Nephron progenitor cell (in vitro differentiated cells): ENCODE data around the gene HAND2.
A peak's percentile ranks its signal among the peaks of the same experiment; 100 is the strongest.

Experiments used
- DNase-seq: peaks from one replicate; pipeline ENCODE4 v3.0.0; 2021
- H3K27ac Mint-ChIP-seq: 2 replicates; pipeline ENCODE4 v1.8.0; 2021; ENCODE audit warnings: mild to moderate bottlenecking, moderate library complexity, mixed read lengths
- H3K27me3 Mint-ChIP-seq: 2 replicates; pipeline ENCODE4 v1.8.0; 2021; ENCODE audit warnings: mild to moderate bottlenecking, low read depth, mixed read lengths; ENCODE audit not compliant: poor library complexity
- H3K36me3 Mint-ChIP-seq: 2 replicates; pipeline ENCODE4 v1.8.0; 2021; ENCODE audit warnings: low read depth, mixed read lengths
- H3K4me1 Mint-ChIP-seq: 2 replicates; pipeline ENCODE4 v1.8.0; 2021; ENCODE audit warnings: mixed read lengths
- H3K4me3 Mint-ChIP-seq: 2 replicates; pipeline ENCODE4 v1.8.0; 2021; ENCODE audit warnings: mild to moderate bottlenecking, moderate library complexity, mixed read lengths
- H3K9me3 Mint-ChIP-seq: 2 replicates; pipeline ENCODE4 v1.8.0; 2021; ENCODE audit warnings: mild to moderate bottlenecking, moderate library complexity, mixed read lengths
- CTCF ChIP-seq: fragments of 200-600 bp; sonication (generic); IDR thresholded peaks from 2 replicates; pipeline ENCODE4 v1.5.0; 2021; ENCODE audit warnings: antibody characterized with exemption

Gene HAND2

GRCh38 chr4:173528378-173529321 lies 1.4 kb downstream of the HAND2 start:
- H3K27ac Mint-ChIP-seq: no peak overlapping the region
- DNase-seq: peak; percentile 31
- peaks cover 3% of the 10 kb centered on the region for H3K9me3 Mint-ChIP-seq
- peaks cover 98% of the 10 kb centered on the region for H3K27me3 Mint-ChIP-seq
- peaks cover 43% of the 10 kb centered on the region for H3K4me1 Mint-ChIP-seq
- no peak for TF ChIP-seq CTCF
- no peaks in the 10 kb centered on the region for H3K36me3 Mint-ChIP-seq
- H3K4me3 Mint-ChIP-seq: peak overlapping the region; percentile 59

- peaks cover 3% of the 10 kb centered on the region for H3K9me3 Mint-ChIP-seq
- no peak overlapping the region for H3K4me3 Mint-ChIP-seq
- DNase-seq: peak; percentile 35
- no peak for TF ChIP-seq CTCF
- H3K4me1 Mint-ChIP-seq: peaks cover 55% of the 10 kb centered on the region
- H3K36me3 Mint-ChIP-seq: no peaks in the 10 kb centered on the region
- peak overlapping the region; percentile 43 for H3K27ac Mint-ChIP-seq
- peaks cover 98% of the 10 kb centered on the region for H3K27me3 Mint-ChIP-seq
Observed at GRCh38 chr4:173527103-173527891, 2.7 kb downstream of the HAND2 start.

- DNase-seq: no peak
- Mint-ChIP-seq H3K4me1 (peaks cover 57% of the 10 kb centered on the region), H3K9me3 (peaks cover 3% of the 10 kb centered on the region), H3K4me3 (no peak overlapping the region), H3K36me3 (no peaks in the 10 kb centered on the region), H3K27ac (no peak overlapping the region), H3K27me3 (peaks cover 98% of the 10 kb centered on the region)
- no peak for TF ChIP-seq CTCF
Observed at GRCh38 chr4:173526724-173527102, 3.3 kb downstream of the HAND2 start.

- Mint-ChIP-seq H3K4me3 (peak overlapping the region; percentile 26), H3K9me3 (peaks cover 4% of the 10 kb centered on the region), H3K27ac (no peak overlapping the region), H3K27me3 (peaks cover 98% of the 10 kb centered on the region), H3K4me1 (peaks cover 60% of the 10 kb centered on the region), H3K36me3 (no peaks in the 10 kb centered on the region)
- DNase-seq: no peak
- TF ChIP-seq CTCF: no peak
Observed at GRCh38 chr4:173526027-173526482, 4.0 kb downstream of the HAND2 start.

- H3K27ac Mint-ChIP-seq: no peak overlapping the region
- no peaks in the 10 kb centered on the region for H3K36me3 Mint-ChIP-seq
Observed at GRCh38 chr4:173525118-173526011, 4.7 kb downstream of the HAND2 start.

More at GRCh38 chr4:173525118-173526011, 4.7 kb downstream of the HAND2 start:
- Mint-ChIP-seq H3K4me3 (no peak overlapping the region), H3K4me1 (peaks cover 61% of the 10 kb centered on the region), H3K27me3 (peaks cover 98% of the 10 kb centered on the region), H3K9me3 (peaks cover 7% of the 10 kb centered on the region)
- no peak for TF ChIP-seq CTCF
- DNase-seq: peak; percentile 41
